ENCODE measurements around the gene MCM9.
A peak's percentile ranks its signal among the peaks of the same experiment; 100 is the strongest.
"Not testable (repeated sequence)": the region's sequence is repeated elsewhere in the genome, so short reads cannot be mapped to it uniquely, and the experiment has no call there.

The MCM9 gene

GRCh38 chr6:118877806-118878205 lies 57.2 kb downstream of the MCM9 start:
- no peak overlapping the region for H2AFZ ChIP-seq (ENCODE audit: low read length, unreplicated experiment)
- no peaks in the 10 kb centered on the region for H3K36me3 ChIP-seq (ENCODE audit: insufficient read depth, low read length)
- H3K79me2 ChIP-seq (ENCODE audit: control insufficient read depth, insufficient read depth, low read length, unreplicated experiment), result peaks cover 24% of the 10 kb centered on the region
- no peak overlapping the region for H3K27ac ChIP-seq (ENCODE audit: low read depth, low read length)
- peaks cover 23% of the 10 kb centered on the region for H3K4me1 ChIP-seq (ENCODE audit: control insufficient read depth, insufficient read depth, low read length, unreplicated experiment)
- H3K4me3 ChIP-seq (ENCODE audit: low read depth, low read length), result no peak overlapping the region
- no peaks in the 10 kb centered on the region for H3K27me3 ChIP-seq (ENCODE audit: insufficient read depth, low read length)

GRCh38 chr6:118876814-118877213 lies 58.1 kb downstream of the MCM9 start:
- Histone ChIP-seq H3K4me1 (ENCODE audit: control insufficient read depth, insufficient read depth, low read length, unreplicated experiment) (peaks cover 23% of the 10 kb centered on the region), H3K27ac (ENCODE audit: low read depth, low read length) (peak overlapping the region; percentile 81)

GRCh38 chr6:118876198-118876597 lies 58.8 kb downstream of the MCM9 start:
- Histone ChIP-seq H3K4me3 (ENCODE audit: low read depth, low read length) (0 out of 2 replicates have a peak overlapping the region, but pooled peaks have one; percentile 50), H3K36me3 (ENCODE audit: insufficient read depth, low read length) (no peaks in the 10 kb centered on the region), H3K4me1 (ENCODE audit: control insufficient read depth, insufficient read depth, low read length, unreplicated experiment) (peaks cover 23% of the 10 kb centered on the region), H3K27me3 (ENCODE audit: insufficient read depth, low read length) (no peaks in the 10 kb centered on the region), H3K79me2 (ENCODE audit: control insufficient read depth, insufficient read depth, low read length, unreplicated experiment) (peaks cover 18% of the 10 kb centered on the region), H2AFZ (ENCODE audit: low read length, unreplicated experiment) (no peak overlapping the region), H3K27ac (ENCODE audit: low read depth, low read length) (peak overlapping the region; percentile 81)

More at GRCh38 chr6:118876814-118877213, 58.1 kb downstream of the MCM9 start:
- peak overlapping the region; percentile 50; the same call in 1 of the 2 replicates for H3K4me3 ChIP-seq (ENCODE audit: low read depth, low read length)
- H3K27me3 ChIP-seq (ENCODE audit: insufficient read depth, low read length), result no peaks in the 10 kb centered on the region
- peaks cover 19% of the 10 kb centered on the region for H3K79me2 ChIP-seq (ENCODE audit: control insufficient read depth, insufficient read depth, low read length, unreplicated experiment)
- H3K36me3 ChIP-seq (ENCODE audit: insufficient read depth, low read length), result no peaks in the 10 kb centered on the region
- H2AFZ ChIP-seq (ENCODE audit: low read length, unreplicated experiment), result no peak overlapping the region

- Histone ChIP-seq H3K79me2 (ENCODE audit: control insufficient read depth, insufficient read depth, low read length, unreplicated experiment) (peaks cover 22% of the 10 kb centered on the region), H3K36me3 (ENCODE audit: insufficient read depth, low read length) (no peaks in the 10 kb centered on the region), H3K27me3 (ENCODE audit: insufficient read depth, low read length) (no peaks in the 10 kb centered on the region), H2AFZ (ENCODE audit: low read length, unreplicated experiment) (no peak overlapping the region), H3K27ac (ENCODE audit: low read depth, low read length) (no peak overlapping the region), H3K4me1 (ENCODE audit: control insufficient read depth, insufficient read depth, low read length, unreplicated experiment) (peaks cover 24% of the 10 kb centered on the region), H3K4me3 (ENCODE audit: low read depth, low read length) (no peak overlapping the region)
These were observed 59.3 kb downstream of the MCM9 start for GRCh38 chr6:118875672-118876071.

GRCh38 chr6:118873239-118873638 lies 61.7 kb downstream of the MCM9 start:
- Histone ChIP-seq H3K27me3 (ENCODE audit: insufficient read depth, low read length) (no peaks in the 10 kb centered on the region), H3K4me1 (ENCODE audit: control insufficient read depth, insufficient read depth, low read length, unreplicated experiment) (peaks cover 36% of the 10 kb centered on the region), H3K36me3 (ENCODE audit: insufficient read depth, low read length) (no peaks in the 10 kb centered on the region), H3K27ac (ENCODE audit: low read depth, low read length) (no peak overlapping the region), H3K4me3 (ENCODE audit: low read depth, low read length) (no peak overlapping the region), H2AFZ (ENCODE audit: low read length, unreplicated experiment) (no peak overlapping the region), H3K79me2 (ENCODE audit: control insufficient read depth, insufficient read depth, low read length, unreplicated experiment) (peaks cover 29% of the 10 kb centered on the region)

- H3K27me3 ChIP-seq (ENCODE audit: insufficient read depth, low read length), result no peaks in the 10 kb centered on the region
- no peak overlapping the region for H3K4me3 ChIP-seq (ENCODE audit: low read depth, low read length)
- H3K79me2 ChIP-seq (ENCODE audit: control insufficient read depth, insufficient read depth, low read length, unreplicated experiment), result peaks cover 28% of the 10 kb centered on the region
- peaks cover 35% of the 10 kb centered on the region for H3K4me1 ChIP-seq (ENCODE audit: control insufficient read depth, insufficient read depth, low read length, unreplicated experiment)
- no peaks in the 10 kb centered on the region for H3K36me3 ChIP-seq (ENCODE audit: insufficient read depth, low read length)
- no peak overlapping the region for H3K27ac ChIP-seq (ENCODE audit: low read depth, low read length)
- H2AFZ ChIP-seq (ENCODE audit: low read length, unreplicated experiment), result no peak overlapping the region
These were observed 62.2 kb downstream of the MCM9 start for GRCh38 chr6:118872726-118873125.

- Histone ChIP-seq H3K4me1 (ENCODE audit: control insufficient read depth, insufficient read depth, low read length, unreplicated experiment) (peaks cover 30% of the 10 kb centered on the region), H3K36me3 (ENCODE audit: insufficient read depth, low read length) (no peaks in the 10 kb centered on the region), H3K4me3 (ENCODE audit: low read depth, low read length) (no peak overlapping the region), H3K79me2 (ENCODE audit: control insufficient read depth, insufficient read depth, low read length, unreplicated experiment) (peaks cover 27% of the 10 kb centered on the region), H3K27ac (ENCODE audit: low read depth, low read length) (no peak overlapping the region), H2AFZ (ENCODE audit: low read length, unreplicated experiment) (no peak overlapping the region), H3K27me3 (ENCODE audit: insufficient read depth, low read length) (no peaks in the 10 kb centered on the region)
These were observed 62.6 kb downstream of the MCM9 start for GRCh38 chr6:118872318-118872717.

GRCh38 chr6:118871331-118871730 lies 63.6 kb downstream of the MCM9 start:
- H3K79me2 ChIP-seq (ENCODE audit: control insufficient read depth, insufficient read depth, low read length, unreplicated experiment), result peaks cover 29% of the 10 kb centered on the region

GRCh38 chr6:118869894-118870589 lies 64.9 kb downstream of the MCM9 start:
- Histone ChIP-seq H3K79me2 (ENCODE audit: control insufficient read depth, insufficient read depth, low read length, unreplicated experiment) (peaks cover 31% of the 10 kb centered on the region), H3K27ac (ENCODE audit: low read depth, low read length) (peak overlapping the region; percentile 7), H3K27me3 (ENCODE audit: insufficient read depth, low read length) (no peaks in the 10 kb centered on the region), H3K4me1 (ENCODE audit: control insufficient read depth, insufficient read depth, low read length, unreplicated experiment) (peaks cover 13% of the 10 kb centered on the region), H3K4me3 (ENCODE audit: low read depth, low read length) (peak overlapping the region; percentile 5; the same call in 1 of the 2 replicates), H2AFZ (ENCODE audit: low read length, unreplicated experiment) (no peak overlapping the region), H3K36me3 (ENCODE audit: insufficient read depth, low read length) (no peaks in the 10 kb centered on the region)

More at GRCh38 chr6:118871331-118871730, 63.6 kb downstream of the MCM9 start:
- H3K4me3 ChIP-seq (ENCODE audit: low read depth, low read length), result no peak overlapping the region
- no peaks in the 10 kb centered on the region for H3K27me3 ChIP-seq (ENCODE audit: insufficient read depth, low read length)
- H3K4me1 ChIP-seq (ENCODE audit: control insufficient read depth, insufficient read depth, low read length, unreplicated experiment), result peaks cover 21% of the 10 kb centered on the region
- no peak overlapping the region for H2AFZ ChIP-seq (ENCODE audit: low read length, unreplicated experiment)
- no peaks in the 10 kb centered on the region for H3K36me3 ChIP-seq (ENCODE audit: insufficient read depth, low read length)
- no peak overlapping the region for H3K27ac ChIP-seq (ENCODE audit: low read depth, low read length)

GRCh38 chr6:118869350-118869749 lies 65.6 kb downstream of the MCM9 start:
- Histone ChIP-seq H3K36me3 (ENCODE audit: insufficient read depth, low read length) (no peaks in the 10 kb centered on the region), H3K27me3 (ENCODE audit: insufficient read depth, low read length) (no peaks in the 10 kb centered on the region), H3K4me1 (ENCODE audit: control insufficient read depth, insufficient read depth, low read length, unreplicated experiment) (peaks cover 13% of the 10 kb centered on the region), H3K79me2 (ENCODE audit: control insufficient read depth, insufficient read depth, low read length, unreplicated experiment) (peaks cover 31% of the 10 kb centered on the region), H3K27ac (ENCODE audit: low read depth, low read length) (peak overlapping the region; percentile 7), H2AFZ (ENCODE audit: low read length, unreplicated experiment) (no peak overlapping the region), H3K4me3 (ENCODE audit: low read depth, low read length) (peak overlapping the region; percentile 5; the same call in 1 of the 2 replicates)

- H3K27me3 ChIP-seq (ENCODE audit: insufficient read depth, low read length); H3K36me3 ChIP-seq (ENCODE audit: insufficient read depth, low read length); H2AFZ ChIP-seq (ENCODE audit: low read length, unreplicated experiment); H3K4me3 ChIP-seq (ENCODE audit: low read depth, low read length); H3K27ac ChIP-seq (ENCODE audit: low read depth, low read length): not testable (repeated sequence)
- H3K79me2 ChIP-seq (ENCODE audit: control insufficient read depth, insufficient read depth, low read length, unreplicated experiment), result peaks cover 31% of the 10 kb centered on the region
- H3K4me1 ChIP-seq (ENCODE audit: control insufficient read depth, insufficient read depth, low read length, unreplicated experiment), result peaks cover 13% of the 10 kb centered on the region
These were observed 66.1 kb downstream of the MCM9 start for GRCh38 chr6:118868901-118869300.

Measured in ACC112 (cell line).